HG02610 (cell line): ENCODE data around the gene BACE1-AS.
"Not testable (repeated sequence)": the region's sequence is repeated elsewhere in the genome, so short reads cannot be mapped to it uniquely, and the experiment has no call there.

ENCODE experiments used
- ATAC-seq: cut with Tn5 transposase; IDR thresholded peaks from one replicate; pipeline ENCODE4 v1.9.1; 2021; ENCODE audit warnings: mild to moderate bottlenecking, moderate library complexity; ENCODE audit not compliant: unreplicated experiment

The BACE1-AS gene

GRCh38 chr11:117319214-117319840 is 28.2 kb downstream of the BACE1-AS start:
- ATAC-seq = no peak

GRCh38 chr11:117327255-117327566 is 36.1 kb downstream of the BACE1-AS start:
- not testable (repeated sequence) for ATAC-seq

GRCh38 chr11:117327567-117328374 is 36.6 kb downstream of the BACE1-AS start, which contains the start of gene CEP164:
Gene CEP164, plus strand, starts transcription at chr11:117327854. Its CDS starts 10,733 bp downstream, at chr11:117338587.
- peak; percentile 97 for ATAC-seq

- peak; percentile 1 for ATAC-seq
Observed at GRCh38 chr11:117328375-117329010, 37.3 kb downstream of the BACE1-AS start.

GRCh38 chr11:117332843-117333242 is 41.7 kb downstream of the BACE1-AS start:
- ATAC-seq = no peak

GRCh38 chr11:117333917-117334316 is 42.8 kb downstream of the BACE1-AS start:
- ATAC-seq = no peak

GRCh38 chr11:117334896-117335295 is 43.8 kb downstream of the BACE1-AS start:
- ATAC-seq = no peak

GRCh38 chr11:117335399-117335798 is 44.3 kb downstream of the BACE1-AS start:
- ATAC-seq = no peak

- ATAC-seq = no peak
Observed at GRCh38 chr11:117337076-117337475, 45.9 kb downstream of the BACE1-AS start.
